Stimulated activated CD4-positive, alpha-beta T cell treated with anti-CD3 and anti-CD28 coated beads, Interleukin-2, amount 100 ng/mL, for 24 hours (primary cell): ENCODE results near the gene CA9.

ENCODE experiments used
- DNase-seq, 2 donors: peaks; one replicate each; pipeline ENCODE4 v3.0.0-alpha.2; 2020

Gene CA9

GRCh38 chr9:35691757-35692301 lies 18.1 kb downstream of the CA9 start:
- DNase-seq: no peak

DNA sequence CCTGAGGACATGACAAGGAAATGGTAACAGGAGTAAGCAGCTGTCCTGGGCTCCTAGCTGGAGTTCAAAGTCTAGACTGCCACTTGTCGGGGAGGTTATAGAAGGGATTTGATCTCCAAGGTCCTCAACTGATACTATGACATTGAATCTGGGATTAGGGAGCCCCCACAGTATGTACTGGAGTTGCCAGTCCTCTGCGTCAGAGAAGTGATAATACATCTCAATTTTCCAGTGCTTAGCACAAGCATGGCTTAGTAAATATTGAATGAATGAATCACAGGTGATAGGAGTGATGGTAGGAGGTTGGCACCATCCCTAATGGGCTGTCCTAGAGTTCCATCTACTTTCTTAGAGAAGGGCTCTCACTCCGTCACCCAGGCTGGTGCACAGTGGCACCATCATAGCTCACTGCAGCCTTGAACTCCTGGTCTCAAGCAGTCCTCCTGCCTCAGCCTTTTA lies 22.2 kb downstream of the CA9 start:
- DNase-seq: no peak

- peak; percentile 59 to 63 for DNase-seq
Measured at GRCh38 chr9:35696520-35697215, 22.9 kb downstream of the CA9 start.

DNA sequence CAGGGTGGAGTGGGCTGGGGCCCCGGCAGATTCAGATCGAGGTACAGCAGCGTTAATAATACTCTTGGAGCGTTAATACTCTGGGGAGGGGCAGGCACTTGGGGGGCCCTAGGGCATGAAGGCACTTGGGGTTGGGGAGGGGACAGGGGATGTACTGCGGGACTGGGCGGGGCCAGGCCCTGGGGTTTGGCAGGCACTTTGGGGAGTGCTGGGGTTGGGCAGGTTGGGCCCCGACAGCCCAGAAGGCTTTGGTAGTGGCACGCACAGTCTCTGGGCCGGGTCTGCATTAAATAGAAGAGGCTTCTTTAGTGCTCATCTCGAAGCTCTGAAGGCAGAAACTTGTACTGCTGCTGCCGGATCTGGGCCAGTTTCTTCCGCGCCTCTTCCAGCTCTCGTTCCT lies 23.8 kb downstream of the CA9 start:
- DNase-seq: no peak

- DNase-seq: no peak
Measured at GRCh38 chr9:35698231-35698630, 24.5 kb downstream of the CA9 start.

- DNase-seq: no peak
Measured at GRCh38 chr9:35700031-35700430, 26.3 kb downstream of the CA9 start.

DNA sequence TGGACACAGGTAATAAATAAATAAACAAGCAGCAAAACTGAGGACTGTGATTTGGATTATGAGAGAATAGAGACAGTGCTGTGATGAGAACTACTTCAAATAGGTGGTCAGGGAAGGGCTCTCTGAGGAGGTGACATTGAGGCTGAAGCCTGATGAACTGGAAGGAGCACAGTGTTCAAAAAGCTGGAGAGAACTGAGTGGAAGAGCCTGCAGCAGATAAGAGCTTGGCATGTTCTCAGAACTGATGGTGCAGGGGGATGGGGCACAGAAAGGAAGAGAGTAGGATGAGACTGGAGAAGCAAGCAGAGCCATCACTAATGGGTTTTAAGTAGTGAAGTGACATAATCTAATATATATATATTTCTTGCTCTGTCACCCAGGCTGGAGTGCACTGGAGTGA lies 27.2 kb downstream of the CA9 start:
- no peak for DNase-seq

- DNase-seq: no peak
Measured at GRCh38 chr9:35702696-35703095, 29.0 kb downstream of the CA9 start.

- DNase-seq: no peak
Measured at GRCh38 chr9:35703906-35704672, 30.4 kb downstream of the CA9 start.

GRCh38 chr9:35705372-35705771 lies 31.6 kb downstream of the CA9 start:
- DNase-seq: no peak

- no peak for DNase-seq
Measured at GRCh38 chr9:35705836-35706430, 32.2 kb downstream of the CA9 start.

DNA sequence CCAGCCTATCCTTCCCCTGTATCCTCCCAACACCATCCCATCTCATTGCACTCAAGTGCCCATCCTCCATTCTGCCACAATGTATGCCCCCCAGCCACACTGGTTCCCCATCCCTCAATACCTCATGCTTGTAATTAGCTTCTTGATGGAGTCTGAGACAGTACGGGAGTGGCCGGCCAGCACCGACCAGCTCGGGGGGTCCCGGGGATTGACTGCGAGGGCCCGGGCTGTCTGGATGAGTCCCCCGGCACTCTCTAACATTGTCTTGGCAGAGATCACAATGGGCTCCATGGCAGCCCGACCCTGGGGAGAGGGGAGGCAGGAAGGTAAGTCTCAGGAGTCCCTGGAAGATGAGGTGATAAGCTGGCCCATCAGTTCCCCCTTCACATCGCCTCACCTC lies 33.2 kb downstream of the CA9 start:
- no peak for DNase-seq

- no peak for DNase-seq
Measured at GRCh38 chr9:35708146-35708545, 34.4 kb downstream of the CA9 start.

GRCh38 chr9:35710818-35711500 lies 37.2 kb downstream of the CA9 start:
- DNase-seq: no peak

DNA sequence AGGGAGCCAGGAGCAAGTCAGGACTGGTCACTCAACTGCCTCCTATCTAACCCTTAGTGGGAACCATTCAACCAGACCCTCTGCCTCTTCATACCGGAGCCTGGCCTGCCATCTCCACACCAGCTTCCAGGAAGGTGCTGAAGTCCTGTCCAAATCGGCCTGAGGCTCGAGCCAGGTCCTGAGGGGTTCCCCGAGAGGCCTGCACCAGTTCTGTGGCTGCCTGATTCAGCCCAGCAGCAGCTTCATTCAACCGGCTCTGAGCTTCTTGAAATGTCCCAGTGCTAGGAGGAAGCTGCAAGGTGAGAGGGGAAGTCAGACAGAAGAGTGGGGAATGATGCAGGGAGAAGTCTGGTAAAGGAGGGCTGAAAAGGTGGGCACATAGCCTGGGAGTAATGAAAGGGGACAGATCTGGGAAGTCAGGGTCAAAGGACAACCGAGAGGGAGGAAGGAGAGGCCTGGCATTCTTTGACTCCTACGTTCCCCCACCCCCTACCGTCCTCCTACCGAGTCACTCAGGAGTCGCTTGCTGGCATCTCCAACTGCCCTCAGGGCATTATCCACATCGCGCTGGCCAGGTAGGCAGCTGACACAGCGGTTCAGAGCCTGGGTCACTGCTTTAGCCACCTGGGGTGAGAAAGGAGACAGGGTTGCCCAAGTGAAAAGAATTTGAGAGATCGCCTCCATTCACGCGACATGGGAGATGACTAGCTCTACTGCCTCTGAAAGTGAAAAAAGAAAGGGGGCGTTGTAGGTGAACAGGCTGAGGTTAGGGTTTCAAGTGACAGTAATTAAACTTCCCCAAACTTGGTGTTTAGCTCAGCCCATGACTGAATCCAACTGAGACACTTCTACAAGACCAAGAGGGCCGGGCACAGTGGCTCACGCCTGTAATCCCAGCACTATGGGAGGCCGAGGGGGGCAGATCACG lies 38.0 kb downstream of the CA9 start:
- DNase-seq: no peak

DNA sequence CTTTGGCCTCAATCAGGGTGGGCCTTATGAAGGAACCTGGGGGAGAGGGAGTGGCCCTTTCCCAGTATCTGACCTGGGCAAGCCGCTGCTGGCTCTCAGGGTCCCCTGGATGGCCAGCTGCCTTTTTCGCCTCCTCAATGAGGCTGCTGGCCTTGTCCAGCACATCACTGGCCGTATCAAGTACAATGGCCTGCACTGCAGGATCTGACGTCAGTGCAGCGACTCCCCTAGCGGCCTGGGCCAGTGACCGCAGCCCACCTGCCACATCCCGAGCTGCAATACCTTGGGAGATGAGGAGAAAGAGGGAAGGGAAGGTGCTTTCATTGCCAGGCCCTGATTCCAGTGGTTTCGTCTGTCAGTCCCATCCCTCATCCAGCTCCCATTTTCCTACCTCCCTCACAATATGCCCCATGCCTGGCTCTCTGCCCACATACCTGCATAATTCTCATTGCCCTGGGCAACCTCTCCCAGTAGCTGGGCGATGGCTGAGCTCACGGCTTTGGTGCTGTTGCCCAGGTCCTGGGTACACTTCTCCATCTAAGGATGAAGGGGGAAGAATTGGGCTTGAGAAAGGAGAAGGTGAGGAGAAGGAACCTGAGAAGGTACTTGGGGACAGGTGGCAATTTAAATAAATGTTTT lies 39.2 kb downstream of the CA9 start:
- no peak for DNase-seq

GRCh38 chr9:35713578-35713977 lies 39.9 kb downstream of the CA9 start:
- no peak for DNase-seq

- DNase-seq: no peak
Measured at GRCh38 chr9:35714123-35714522, 40.4 kb downstream of the CA9 start.

DNA sequence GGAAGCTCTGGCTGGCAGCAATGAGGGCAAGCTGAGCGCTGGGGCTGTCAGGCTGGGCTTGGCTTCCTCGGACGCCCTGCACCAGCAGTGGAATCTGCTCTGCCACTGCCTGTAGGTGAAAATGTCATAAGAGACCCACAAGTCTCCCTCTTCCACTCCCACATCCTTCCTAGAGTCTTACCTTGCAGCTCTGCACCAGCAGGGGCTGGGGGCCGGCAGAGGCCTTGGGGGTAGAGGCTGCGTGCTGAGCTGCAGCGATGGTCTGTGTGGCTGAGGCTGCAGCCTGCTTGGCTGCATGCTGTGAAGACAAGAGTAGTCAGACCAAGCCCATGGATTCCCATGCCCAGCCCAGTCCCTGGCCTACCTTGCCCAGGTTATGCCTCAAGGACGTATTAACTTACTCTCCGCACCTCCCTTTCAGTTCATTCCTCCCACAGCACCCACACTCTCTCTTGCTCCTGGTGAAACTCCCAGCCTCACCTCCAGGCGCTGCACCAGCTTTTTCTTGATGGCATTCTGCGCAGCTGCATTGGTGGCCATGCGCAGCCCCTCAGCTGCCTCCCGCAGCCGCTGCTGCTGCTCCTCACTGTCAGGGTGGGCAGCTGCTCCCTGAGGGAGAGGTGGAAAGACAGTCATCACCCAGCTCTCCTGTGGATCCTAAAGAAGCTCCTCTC lies 41.0 kb downstream of the CA9 start:
- no peak for DNase-seq

DNA sequence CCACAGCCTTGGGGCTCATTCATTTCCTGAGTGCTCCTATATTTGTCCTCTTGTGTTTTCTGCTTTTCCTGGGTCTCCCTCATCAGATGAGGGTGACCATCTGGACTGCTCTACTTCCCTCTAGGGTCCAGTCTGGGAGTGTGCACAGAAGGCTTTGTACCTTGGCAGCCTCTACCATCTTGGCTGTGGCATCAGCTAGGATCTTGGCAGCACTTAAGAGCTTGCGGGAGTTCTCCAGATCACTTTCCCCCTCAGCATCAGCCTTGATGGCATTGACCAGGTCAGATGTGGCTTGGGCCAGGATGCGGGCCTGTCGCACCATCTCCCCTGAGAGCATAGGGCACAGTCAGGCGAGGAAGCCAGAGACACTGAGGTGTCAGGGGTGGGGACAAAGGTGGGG lies 42.5 kb downstream of the CA9 start:
- DNase-seq: no peak
